Measurements from ENCODE around the gene CHST6. TPM values are rescaled to one million over a fixed set of nuclear protein-coding genes. Genes with fewer than 3 reads are reported as not detected.

Gene CHST6
- 0.83 and 2.1 TPM in 2 replicates for total RNA-seq

DNA sequence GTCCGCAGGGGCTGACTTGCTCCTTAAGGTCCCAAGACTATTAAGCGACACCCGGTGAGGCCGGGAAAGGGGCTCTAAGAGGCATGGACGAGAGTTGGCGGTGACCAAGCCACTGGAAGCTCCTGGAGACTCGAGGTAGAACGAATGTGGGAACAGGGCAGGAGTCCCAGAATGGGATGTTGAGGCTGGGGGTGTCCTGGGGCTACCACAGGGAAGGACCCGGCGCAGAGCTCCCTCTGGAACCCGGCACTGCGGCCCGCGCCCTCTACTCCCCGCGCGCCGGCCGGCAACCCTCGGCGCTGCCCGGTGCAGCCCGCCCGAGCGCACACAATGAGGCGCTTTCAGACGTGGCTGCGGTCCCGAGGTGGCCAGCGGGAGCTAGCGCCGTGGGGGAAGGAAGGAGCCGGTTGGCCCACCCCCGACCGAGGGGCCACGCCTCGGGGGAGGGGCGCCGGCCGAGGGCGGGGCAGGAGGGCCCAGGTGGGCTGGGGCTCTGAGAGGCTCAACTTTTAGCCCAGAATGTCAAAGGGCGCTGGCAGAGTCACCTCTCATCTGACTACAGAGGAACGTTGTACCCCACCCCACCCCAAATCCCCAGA, at the start of gene CHST6:
CHST6 (minus strand) TSS at position 366 of the 599 bp plus-strand sequence. CDS start 15,613 bp downstream, outside the sequence.

DNA sequence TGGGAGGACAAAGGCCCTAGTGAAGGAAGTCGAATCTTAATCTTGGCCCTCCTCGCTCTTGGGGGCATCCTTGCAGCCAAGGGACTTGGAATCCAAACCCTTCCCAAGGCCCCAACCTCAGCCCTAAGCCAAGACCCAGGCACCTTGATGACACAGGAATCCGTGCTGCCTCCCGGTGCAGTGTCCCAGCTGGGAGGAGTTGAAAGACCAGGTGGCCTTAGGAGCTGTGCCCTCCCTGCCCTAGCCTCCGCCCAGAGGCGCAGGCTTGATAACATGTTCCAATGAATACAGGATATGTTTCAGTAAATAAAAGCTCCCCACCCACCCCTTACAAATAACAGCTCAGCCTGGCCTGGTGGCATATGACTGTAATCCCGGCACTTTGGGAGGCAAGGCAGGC, 40.7 kb upstream of the CHST6 start, which contains the start of gene CHST5:
CHST5 (minus strand) TSS at position 208 of the 400 bp plus-strand sequence. CDS start 5,724 bp downstream, outside the sequence.

DNA sequence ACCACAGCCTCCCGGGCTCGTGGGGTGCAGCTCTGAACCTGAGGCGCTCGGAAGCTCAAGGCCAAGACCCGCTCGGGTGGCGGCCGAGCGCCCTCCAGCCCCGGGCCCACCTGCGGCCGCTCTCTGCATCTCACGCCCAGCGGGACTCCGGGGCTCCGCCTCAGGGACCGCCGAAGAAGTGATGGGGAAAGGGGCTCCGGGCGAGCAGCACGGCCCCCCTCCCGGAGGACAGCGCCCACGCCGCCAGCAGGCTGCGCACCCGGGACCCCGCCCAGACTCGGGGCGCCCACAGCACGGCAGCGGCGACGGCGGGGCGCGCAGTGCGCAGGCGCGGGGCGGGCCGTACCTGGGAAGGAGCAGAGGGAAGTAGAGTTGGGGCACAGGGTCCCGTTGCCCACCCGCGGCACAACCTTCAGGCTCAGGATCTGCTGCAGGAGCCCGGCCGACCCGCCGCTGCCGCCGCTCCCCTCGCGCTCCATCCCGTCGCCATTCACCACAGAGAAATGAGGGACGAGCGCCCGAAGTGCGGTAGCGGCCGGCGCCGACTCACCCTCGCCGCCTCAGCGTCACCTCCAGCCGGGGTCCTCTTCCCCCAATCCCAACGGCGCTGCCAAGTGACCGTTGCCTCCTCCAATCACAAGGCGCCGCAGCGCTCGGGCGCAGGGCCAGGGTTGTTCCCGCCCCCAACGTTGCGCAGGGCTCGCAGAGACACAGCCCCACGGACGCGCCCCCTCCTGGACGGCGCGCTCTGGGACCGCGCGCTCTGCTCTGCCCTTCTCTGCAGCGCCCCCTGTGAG, 30.9 kb downstream of the CHST6 start, which contains the start of gene TMEM170A:
TMEM170A (minus strand) TSS at position 568 of the 797 bp plus-strand sequence; CDS start at position 479, 89 bp downstream.

DNA sequence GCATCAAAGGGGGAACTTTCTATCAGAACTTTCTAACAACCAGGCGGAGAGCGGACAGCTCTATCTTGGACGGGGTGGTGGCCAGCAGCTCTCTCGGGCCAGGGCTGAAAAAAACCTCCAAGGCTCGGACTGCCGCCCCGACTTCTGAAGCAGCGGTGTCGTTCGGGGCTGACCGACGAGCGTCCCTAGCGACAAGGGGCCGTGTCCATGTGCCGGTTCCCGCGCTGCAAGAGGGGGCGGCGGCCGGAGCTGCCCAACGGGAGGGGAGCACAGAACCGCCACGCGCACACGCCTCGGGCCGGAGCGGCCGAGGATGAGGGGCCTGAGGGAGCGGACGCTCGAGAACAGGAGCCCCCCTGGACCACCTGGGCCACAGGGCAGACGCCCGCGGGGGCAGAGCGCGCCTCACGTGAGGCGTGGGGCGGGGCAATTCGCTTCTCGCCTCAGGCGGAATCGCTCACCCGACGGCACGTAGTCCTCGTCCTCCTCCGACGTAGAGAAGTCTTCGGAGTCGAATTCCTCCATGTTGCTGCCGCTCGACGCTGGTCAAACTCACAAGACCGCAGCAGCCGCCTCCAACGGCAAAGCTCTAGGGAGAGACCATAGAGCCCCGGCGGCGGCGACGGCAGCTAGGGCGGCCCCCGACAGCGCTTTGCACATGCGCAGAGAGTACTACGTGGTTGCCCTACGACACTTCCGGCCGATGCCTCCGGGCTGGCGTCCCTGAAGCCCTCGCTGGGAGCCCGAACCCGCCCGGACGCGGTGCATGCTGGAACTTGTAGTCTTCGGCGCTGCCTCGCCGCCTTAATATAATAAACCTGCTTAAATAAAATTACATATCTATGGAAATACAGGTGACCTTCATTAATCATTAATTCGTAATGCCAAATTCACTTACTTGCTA, 62.2 kb downstream of the CHST6 start, which contains the start of gene CFDP1:
CFDP1 (minus strand) TSS at position 676 of the 904 bp plus-strand sequence; CDS start at position 525, 151 bp downstream.

Other genes with a start within 250 kb of the CHST6 start
- gene BCAR1, start 243.8 kb downstream of the CHST6 start, total RNA-seq = 73.6 and 165 TPM in 2 replicates
- 36.0 and 39.9 TPM in 2 replicates for gene CFDP1, start 61.9 kb downstream of the CHST6 start, total RNA-seq
- 17.9 and 20.2 TPM in 2 replicates for gene TMEM170A, start 30.8 kb downstream of the CHST6 start, total RNA-seq
- 0.03 TPM in 1 of 2 replicates, not detected in the other for gene CHST5, start 40.7 kb upstream of the CHST6 start, total RNA-seq
- gene TMEM231, start 60.8 kb upstream of the CHST6 start, total RNA-seq = 21.8 and 36.3 TPM in 2 replicates
- gene GABARAPL2, start 70.9 kb upstream of the CHST6 start, total RNA-seq = 40.5 and 51.2 TPM in 2 replicates
- 41.9 and 52.9 TPM in 2 replicates for gene ADAT1, start 127.8 kb upstream of the CHST6 start, total RNA-seq
- 97.0 and 113 TPM in 2 replicates for gene KARS1, start 152.2 kb upstream of the CHST6 start, total RNA-seq
- 39.6 and 45.1 TPM in 2 replicates for gene TERF2IP, start 152.3 kb upstream of the CHST6 start, total RNA-seq
- gene CPHXL2, start 181.6 kb upstream of the CHST6 start, total RNA-seq = not detected in 2 replicates
- not detected in 2 replicates for gene DUXB, start 206.0 kb upstream of the CHST6 start, total RNA-seq
- not detected in 2 replicates for gene CPHXL, start 231.0 kb upstream of the CHST6 start, total RNA-seq